ENCODE measurements around the gene DNAJC6. TPM values are rescaled to one million over a fixed set of nuclear protein-coding genes. Genes with fewer than 3 reads are reported as not detected.
A peak's percentile ranks its signal among the peaks of the same experiment; 100 is the strongest.
"Not testable (repeated sequence)": the region's sequence is repeated elsewhere in the genome, so short reads cannot be mapped to it uniquely, and the experiment has no call there.

Gene DNAJC6
- total and polyA plus RNA-seq, 2 donors from 2014 or later = 2.9 to 5.8 TPM

DNA sequence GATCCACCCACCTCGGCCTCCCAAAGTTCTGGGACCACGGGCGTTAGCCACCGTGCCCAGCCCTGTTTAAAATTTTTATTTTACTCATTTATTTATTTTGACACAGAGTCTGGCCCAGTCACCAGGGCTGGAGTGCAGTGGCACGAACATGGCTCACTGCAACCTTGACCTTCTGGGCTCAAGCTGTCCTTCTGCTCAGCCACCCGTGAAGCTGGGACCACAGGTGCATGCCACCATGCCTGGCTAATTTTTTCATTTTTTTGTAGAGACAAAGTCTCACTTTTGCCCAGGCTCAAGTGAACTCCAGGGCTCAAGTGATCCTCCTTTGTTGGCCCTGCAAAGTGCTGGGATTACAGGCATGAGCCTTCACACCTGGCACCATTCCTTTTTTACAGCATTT is 27.5 kb upstream of the DNAJC6 start:
- H3K9me3 ChIP-seq (ENCODE audit: control insufficient read depth in 2 of 3, insufficient read depth in 1 of 3, low read length in 3 of 3) = no peaks in the 10 kb centered on the region
- TF ChIP-seq, protein P1, sequence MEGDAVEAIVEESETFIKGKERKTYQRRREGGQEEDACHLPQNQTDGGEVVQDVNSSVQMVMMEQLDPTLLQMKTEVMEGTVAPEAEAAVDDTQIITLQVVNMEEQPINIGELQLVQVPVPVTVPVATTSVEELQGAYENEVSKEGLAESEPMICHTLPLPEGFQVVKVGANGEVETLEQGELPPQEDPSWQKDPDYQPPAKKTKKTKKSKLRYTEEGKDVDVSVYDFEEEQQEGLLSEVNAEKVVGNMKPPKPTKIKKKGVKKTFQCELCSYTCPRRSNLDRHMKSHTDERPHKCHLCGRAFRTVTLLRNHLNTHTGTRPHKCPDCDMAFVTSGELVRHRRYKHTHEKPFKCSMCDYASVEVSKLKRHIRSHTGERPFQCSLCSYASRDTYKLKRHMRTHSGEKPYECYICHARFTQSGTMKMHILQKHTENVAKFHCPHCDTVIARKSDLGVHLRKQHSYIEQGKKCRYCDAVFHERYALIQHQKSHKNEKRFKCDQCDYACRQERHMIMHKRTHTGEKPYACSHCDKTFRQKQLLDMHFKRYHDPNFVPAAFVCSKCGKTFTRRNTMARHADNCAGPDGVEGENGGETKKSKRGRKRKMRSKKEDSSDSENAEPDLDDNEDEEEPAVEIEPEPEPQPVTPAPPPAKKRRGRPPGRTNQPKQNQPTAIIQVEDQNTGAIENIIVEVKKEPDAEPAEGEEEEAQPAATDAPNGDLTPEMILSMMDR (IDR thresholded peaks at IDR 0.05; ENCODE audit: borderline replicate concordance, extremely low read depth, insufficient read depth) = no peak
- H3K4me1 ChIP-seq (ENCODE audit: control insufficient read depth in 2 of 3, insufficient read depth in 2 of 3, low read depth in 1 of 3, low read length in 3 of 3) = peaks cover 0 to 4% (median 3%) of the 10 kb centered on the region in 3 donors
- no peak overlapping the region for H3K27ac ChIP-seq (ENCODE audit: low read depth in 2 of 2, low read length in 2 of 2)
- H3K4me3 ChIP-seq (ENCODE audit: low read length in 3 of 3) = no peak overlapping the region
- peak; percentile 57 for FAIRE-seq
- DNase-seq = peak in 2 of 5 donors; percentile 11 to 26
- no peaks in the 10 kb centered on the region for H3K36me3 ChIP-seq (ENCODE audit: control insufficient read depth in 2 of 3, insufficient read depth in 3 of 3, low read length in 3 of 3)
- no peaks in the 10 kb centered on the region for H3K27me3 ChIP-seq (ENCODE audit: control insufficient read depth, insufficient read depth, low read length)
- intact Hi-C loops (cut with DNase I) = no loop called here
- no peak overlapping the region for H3K9ac ChIP-seq (ENCODE audit: low read length in 3 of 3)

DNA sequence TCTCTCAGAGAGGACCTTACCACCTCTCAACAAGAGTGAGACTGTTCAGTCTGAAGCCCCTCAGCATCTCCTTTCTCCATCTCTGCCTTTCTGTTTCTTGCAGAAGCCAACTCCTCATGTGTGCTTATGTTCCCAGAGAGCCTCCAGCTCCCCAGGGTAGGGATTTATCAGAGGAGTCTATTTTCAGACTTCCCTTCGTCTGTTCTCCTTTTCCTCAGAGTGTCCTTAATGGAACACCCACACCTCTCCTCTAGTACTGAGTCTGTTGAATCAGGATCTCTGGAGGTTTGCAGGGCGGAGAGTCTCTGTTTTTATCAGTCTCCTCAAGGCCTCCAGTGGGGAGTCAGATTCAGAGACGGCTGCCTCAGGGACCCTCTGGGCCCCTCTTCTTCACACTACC is 25.1 kb upstream of the DNAJC6 start:
- FAIRE-seq (no peak), DNase-seq (no peak)
- Histone ChIP-seq H3K9me3 (ENCODE audit: control insufficient read depth in 2 of 3, insufficient read depth in 1 of 3, low read length in 3 of 3) (no peaks in the 10 kb centered on the region), H3K27me3 (ENCODE audit: control insufficient read depth, insufficient read depth, low read length) (no peaks in the 10 kb centered on the region), H3K27ac (ENCODE audit: low read depth in 2 of 2, low read length in 2 of 2) (no peak overlapping the region), H3K4me3 (ENCODE audit: low read length in 3 of 3) (no peak overlapping the region), H3K36me3 (ENCODE audit: control insufficient read depth in 2 of 3, insufficient read depth in 3 of 3, low read length in 3 of 3) (no peaks in the 10 kb centered on the region), H3K9ac (ENCODE audit: low read length in 3 of 3) (no peak overlapping the region), H3K4me1 (ENCODE audit: control insufficient read depth in 2 of 3, insufficient read depth in 2 of 3, low read depth in 1 of 3, low read length in 3 of 3) (peaks cover 0 to 4% (median 0%) of the 10 kb centered on the region in 3 donors)
- intact Hi-C loops (cut with DNase I) = no loop called here
- TF ChIP-seq, protein P1 (IDR thresholded peaks at IDR 0.05; ENCODE audit: borderline replicate concordance, extremely low read depth, insufficient read depth) = no peak

GRCh38 chr1:65289449-65289848 is 19.9 kb upstream of the DNAJC6 start:
- no peaks in the 10 kb centered on the region for H3K9me3 ChIP-seq (ENCODE audit: control insufficient read depth in 2 of 3, insufficient read depth in 1 of 3, low read length in 3 of 3)
- no peak overlapping the region for H3K4me3 ChIP-seq (ENCODE audit: low read length in 3 of 3)
- TF ChIP-seq, protein P1 (IDR thresholded peaks at IDR 0.05; ENCODE audit: borderline replicate concordance, extremely low read depth, insufficient read depth) = no peak
- H3K4me1 ChIP-seq (ENCODE audit: control insufficient read depth in 2 of 3, insufficient read depth in 2 of 3, low read depth in 1 of 3, low read length in 3 of 3) = no peaks in the 10 kb centered on the region
- no peaks in the 10 kb centered on the region for H3K36me3 ChIP-seq (ENCODE audit: control insufficient read depth in 2 of 3, insufficient read depth in 3 of 3, low read length in 3 of 3)
- FAIRE-seq (no peak), DNase-seq (no peak)
- H3K9ac ChIP-seq (ENCODE audit: low read length in 3 of 3) = no peak overlapping the region
- no peak overlapping the region for H3K27ac ChIP-seq (ENCODE audit: low read depth in 2 of 2, low read length in 2 of 2)
- no peaks in the 10 kb centered on the region for H3K27me3 ChIP-seq (ENCODE audit: control insufficient read depth, insufficient read depth, low read length)
- intact Hi-C loops (cut with DNase I) = no loop called here

GRCh38 chr1:65291818-65292217 is 17.5 kb upstream of the DNAJC6 start:
- H3K36me3 ChIP-seq (ENCODE audit: control insufficient read depth in 2 of 3, insufficient read depth in 3 of 3, low read length in 3 of 3); H3K4me3 ChIP-seq (ENCODE audit: low read length in 3 of 3); FAIRE-seq; DNase-seq; H3K27ac ChIP-seq (ENCODE audit: low read depth in 2 of 2, low read length in 2 of 2); H3K9ac ChIP-seq (ENCODE audit: low read length in 3 of 3); H3K27me3 ChIP-seq (ENCODE audit: control insufficient read depth, insufficient read depth, low read length); H3K9me3 ChIP-seq (ENCODE audit: control insufficient read depth in 2 of 3, insufficient read depth in 1 of 3, low read length in 3 of 3); H3K4me1 ChIP-seq (ENCODE audit: control insufficient read depth in 2 of 3, insufficient read depth in 2 of 3, low read depth in 1 of 3, low read length in 3 of 3); intact Hi-C loops (cut with DNase I): not testable (repeated sequence)
